ENCODE measurements around the gene ANKRD55. TPM values are rescaled to one million over a fixed set of nuclear protein-coding genes. Genes with fewer than 3 reads are reported as not detected.

ANKRD55 gene
- total RNA-seq, 1 experiment from 2014 or later = not detected

Other genes with a start within 250 kb of the ANKRD55 start
- gene IL6ST, start 238.4 kb downstream of the ANKRD55 start, total RNA-seq (2014; rRNA removed; shearing (Covaris generic)) = 192 and 196 TPM in 2 replicates